Duodenal mucosa (tissue), 2 donors: ENCODE measurements around the gene ABCC1.
"Not testable (repeated sequence)": the region's sequence is repeated elsewhere in the genome, so short reads cannot be mapped to it uniquely, and the experiment has no call there.

ENCODE experiments used
- H3K27ac ChIP-seq: one replicate; pipeline ENCODE4 v1.7.0; 2013; ENCODE audit warnings: low read depth, low read length
- H3K27me3 ChIP-seq, 2 donors: one replicate each; pipeline ENCODE4 v1.7.0; 2013; ENCODE audit warnings: low read length in 2 of 2, control low read depth in 1 of 2; ENCODE audit not compliant: insufficient read depth in 2 of 2, control insufficient read depth in 1 of 2
- H3K36me3 ChIP-seq, 2 donors: one replicate each; pipeline ENCODE4 v1.7.0; 2013; ENCODE audit warnings: low read length in 2 of 2, control low read depth in 1 of 2; ENCODE audit not compliant: insufficient read depth in 2 of 2, control insufficient read depth in 1 of 2
- H3K4me1 ChIP-seq, 2 donors: one replicate each; pipeline ENCODE4 v1.7.0; 2013; ENCODE audit warnings: low read length in 2 of 2, control low read depth in 1 of 2; ENCODE audit not compliant: insufficient read depth in 2 of 2, control insufficient read depth in 1 of 2
- H3K4me3 ChIP-seq, 2 donors: one replicate each; pipeline ENCODE4 v1.7.0; 2013; ENCODE audit warnings: low read length in 2 of 2, low read depth in 1 of 2
- H3K9ac ChIP-seq, 2 donors: one replicate each; pipeline ENCODE4 v1.7.0; 2013; ENCODE audit warnings: low read length in 2 of 2, low read depth in 1 of 2
- H3K9me3 ChIP-seq, 2 donors: one replicate each; pipeline ENCODE4 v1.7.0; 2013; ENCODE audit warnings: low read length in 2 of 2, control low read depth in 1 of 2; ENCODE audit not compliant: control insufficient read depth in 1 of 2

Gene ABCC1

GRCh38 chr16:15916323-15916722 lies 33.1 kb upstream of the ABCC1 start:
- Histone ChIP-seq H3K4me1 (no peaks in the 10 kb centered on the region), H3K4me3 (no peak overlapping the region), H3K36me3 (no peaks in the 10 kb centered on the region), H3K9me3 (peaks cover 0 to 5% of the 10 kb centered on the region in 2 donors), H3K27ac (no peak overlapping the region), H3K27me3 (no peaks in the 10 kb centered on the region), H3K9ac (no peak overlapping the region)

DNA sequence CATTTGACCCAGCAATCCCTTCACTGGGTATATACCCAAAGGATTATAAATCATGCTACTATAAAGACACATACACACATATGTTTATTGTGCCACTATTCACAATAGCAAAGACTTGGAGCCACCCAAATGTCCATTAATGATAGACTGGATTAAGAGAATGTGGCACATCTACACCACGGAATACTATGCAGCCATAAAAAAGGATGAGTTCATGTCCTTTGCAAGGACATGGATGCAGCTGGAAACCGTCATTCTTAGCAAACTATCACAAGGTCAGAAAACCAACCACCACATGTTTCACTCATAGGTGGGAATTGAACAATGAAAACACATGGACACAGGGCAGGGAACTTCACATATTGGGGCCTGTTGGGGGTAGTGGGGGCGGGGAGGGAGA lies 31.1 kb upstream of the ABCC1 start:
- not testable (repeated sequence) for H3K9ac ChIP-seq, H3K4me1 ChIP-seq, H3K27ac ChIP-seq, H3K27me3 ChIP-seq, H3K4me3 ChIP-seq, H3K9me3 ChIP-seq, H3K36me3 ChIP-seq

DNA sequence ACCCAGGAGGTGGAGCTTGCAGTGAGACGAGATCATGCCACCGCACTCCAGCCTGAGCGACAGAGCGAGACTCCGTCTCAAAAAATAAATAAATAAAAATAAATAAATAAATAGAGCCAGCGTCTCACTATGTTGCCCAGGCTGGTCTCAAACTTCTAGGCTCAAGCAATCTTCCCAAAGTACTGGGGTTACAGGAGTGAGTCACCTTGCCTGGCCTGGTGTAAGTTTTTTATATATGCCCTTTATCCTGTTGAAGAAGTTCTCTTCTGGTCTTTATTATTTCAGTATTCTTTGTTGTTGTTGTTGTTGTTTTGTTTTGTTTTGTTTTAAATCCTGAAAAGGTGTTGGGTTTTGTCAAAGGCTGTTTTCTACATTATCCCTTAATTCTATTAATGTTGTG lies 30.1 kb upstream of the ABCC1 start:
- Histone ChIP-seq H3K27me3 (no peaks in the 10 kb centered on the region), H3K9ac (no peak overlapping the region)

GRCh38 chr16:15924996-15925395 lies 24.4 kb upstream of the ABCC1 start:
- Histone ChIP-seq H3K27ac (no peak overlapping the region), H3K4me1 (peaks cover 0 to 7% of the 10 kb centered on the region in 2 donors), H3K27me3 (no peaks in the 10 kb centered on the region), H3K4me3 (no peak overlapping the region), H3K9me3 (no peaks in the 10 kb centered on the region), H3K36me3 (no peaks in the 10 kb centered on the region), H3K9ac (no peak overlapping the region)

More for the DNA sequence above, 30.1 kb upstream of the ABCC1 start:
- Histone ChIP-seq H3K4me3 (no peak overlapping the region), H3K4me1 (no peaks in the 10 kb centered on the region), H3K27ac (no peak overlapping the region), H3K36me3 (no peaks in the 10 kb centered on the region), H3K9me3 (peaks cover 0 to 5% of the 10 kb centered on the region in 2 donors)

DNA sequence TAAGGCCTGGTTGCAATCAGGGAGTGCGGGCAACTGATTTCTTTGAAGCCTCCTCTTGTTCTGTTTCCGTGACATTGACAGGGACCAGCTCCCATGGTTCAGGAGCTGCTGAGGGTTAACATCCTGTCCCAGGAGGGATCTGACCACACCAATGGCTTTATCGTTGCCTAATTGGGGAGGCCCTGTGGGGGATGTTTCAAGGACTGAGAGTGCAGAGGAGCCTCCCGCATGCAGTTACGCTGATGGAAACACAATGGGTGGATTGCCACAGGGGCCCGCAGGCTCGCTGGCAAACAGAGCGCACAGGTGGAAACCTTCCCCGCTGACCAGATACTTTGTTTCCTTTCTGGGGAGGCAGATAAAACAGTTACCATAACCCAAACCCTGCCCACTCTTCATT lies 23.8 kb upstream of the ABCC1 start:
- H3K4me1 ChIP-seq, result peaks cover 0 to 7% of the 10 kb centered on the region in 2 donors
- H3K27me3 ChIP-seq, result no peaks in the 10 kb centered on the region
- H3K27ac ChIP-seq, result no peak overlapping the region
- H3K9me3 ChIP-seq, result no peaks in the 10 kb centered on the region
- no peak overlapping the region for H3K9ac ChIP-seq
- H3K36me3 ChIP-seq, result no peaks in the 10 kb centered on the region
- no peak overlapping the region for H3K4me3 ChIP-seq

GRCh38 chr16:15928261-15929104 lies 20.9 kb upstream of the ABCC1 start:
- Histone ChIP-seq H3K9ac (no peak overlapping the region), H3K27me3 (no peaks in the 10 kb centered on the region), H3K9me3 (no peaks in the 10 kb centered on the region), H3K36me3 (no peaks in the 10 kb centered on the region), H3K27ac (no peak overlapping the region), H3K4me1 (peaks cover 0 to 7% of the 10 kb centered on the region in 2 donors), H3K4me3 (no peak overlapping the region)

GRCh38 chr16:15932939-15933338 lies 16.5 kb upstream of the ABCC1 start:
- Histone ChIP-seq H3K27me3 (no peaks in the 10 kb centered on the region), H3K4me3 (no peak overlapping the region), H3K9ac (no peak overlapping the region), H3K9me3 (no peaks in the 10 kb centered on the region), H3K36me3 (no peaks in the 10 kb centered on the region), H3K4me1 (peaks cover 0 to 7% of the 10 kb centered on the region in 2 donors), H3K27ac (no peak overlapping the region)

- no peaks in the 10 kb centered on the region for H3K9me3 ChIP-seq
- no peaks in the 10 kb centered on the region for H3K27me3 ChIP-seq
- peaks cover 0 to 2% of the 10 kb centered on the region in 2 donors for H3K4me1 ChIP-seq
- H3K9ac ChIP-seq, result no peak overlapping the region
- H3K4me3 ChIP-seq, result no peak overlapping the region
- no peak overlapping the region for H3K27ac ChIP-seq
- H3K36me3 ChIP-seq, result no peaks in the 10 kb centered on the region
These were observed 15.6 kb upstream of the ABCC1 start for GRCh38 chr16:15933781-15934180.

DNA sequence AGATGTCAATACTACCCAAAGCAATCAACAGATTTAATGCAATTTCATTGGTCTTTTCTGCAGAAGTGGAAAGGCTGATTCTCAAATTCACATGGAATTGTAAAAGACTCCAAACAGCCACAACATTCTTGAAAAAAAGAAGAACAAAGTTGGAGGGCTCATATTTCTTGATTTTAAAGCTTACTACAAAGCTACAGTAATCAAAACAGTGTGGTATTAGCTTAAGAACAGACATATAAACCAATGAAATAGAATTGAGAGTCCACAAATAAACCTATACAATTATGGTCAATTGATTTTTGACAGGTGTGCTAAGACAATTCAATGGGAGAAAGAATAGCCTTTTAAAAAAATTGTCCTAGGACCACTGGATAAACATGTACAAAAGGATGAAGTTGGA lies 14.4 kb upstream of the ABCC1 start:
- no peaks in the 10 kb centered on the region for H3K9me3 ChIP-seq
- H3K9ac ChIP-seq, result no peak overlapping the region
- no peak overlapping the region for H3K4me3 ChIP-seq
- H3K27me3 ChIP-seq, result no peaks in the 10 kb centered on the region
- H3K4me1 ChIP-seq, result no peaks in the 10 kb centered on the region
- no peaks in the 10 kb centered on the region for H3K36me3 ChIP-seq
- H3K27ac ChIP-seq, result no peak overlapping the region

- H3K27me3 ChIP-seq, H3K36me3 ChIP-seq, H3K9me3 ChIP-seq, H3K27ac ChIP-seq, H3K9ac ChIP-seq, H3K4me3 ChIP-seq, H3K4me1 ChIP-seq: not testable (repeated sequence)
These were observed 12.6 kb upstream of the ABCC1 start for GRCh38 chr16:15936809-15937208.
